GM19351 (cell line): ENCODE measurements around the gene CD163.
"Not testable (repeated sequence)": the region's sequence is repeated elsewhere in the genome, so short reads cannot be mapped to it uniquely, and the experiment has no call there.

Experiments
- ATAC-seq: cut with Tn5 transposase; IDR thresholded peaks from one replicate; pipeline ENCODE4 v1.9.1; 2021; ENCODE audit warnings: mild to moderate bottlenecking, moderate library complexity; ENCODE audit not compliant: unreplicated experiment

Gene CD163

GRCh38 chr12:7503686-7504415 lies at the start of gene CD163:
Gene CD163 (minus strand): TSS chr12:7503777. CDS start chr12:7503690, 87 bp downstream.
- ATAC-seq, result no peak

DNA sequence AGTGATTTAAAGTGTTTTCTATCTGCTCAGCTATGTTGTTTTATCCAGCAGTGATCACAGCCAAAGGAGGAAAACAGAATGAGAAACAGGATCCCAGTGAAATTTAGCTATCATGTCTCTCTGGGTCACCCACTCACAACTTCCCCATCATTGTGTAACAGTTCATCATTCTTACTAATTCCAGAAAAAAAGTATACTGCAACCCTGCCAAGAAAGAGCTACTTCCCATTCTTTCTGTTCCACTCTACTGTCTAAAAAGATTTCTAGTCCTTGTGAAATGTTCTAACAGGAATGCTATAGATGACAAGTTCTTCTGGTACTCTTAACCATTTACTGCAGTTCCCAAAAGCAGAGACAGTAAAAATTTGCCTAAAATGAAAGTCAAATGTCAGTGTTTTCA lies 39.2 kb upstream of the CD163 start:
- no peak for ATAC-seq

DNA sequence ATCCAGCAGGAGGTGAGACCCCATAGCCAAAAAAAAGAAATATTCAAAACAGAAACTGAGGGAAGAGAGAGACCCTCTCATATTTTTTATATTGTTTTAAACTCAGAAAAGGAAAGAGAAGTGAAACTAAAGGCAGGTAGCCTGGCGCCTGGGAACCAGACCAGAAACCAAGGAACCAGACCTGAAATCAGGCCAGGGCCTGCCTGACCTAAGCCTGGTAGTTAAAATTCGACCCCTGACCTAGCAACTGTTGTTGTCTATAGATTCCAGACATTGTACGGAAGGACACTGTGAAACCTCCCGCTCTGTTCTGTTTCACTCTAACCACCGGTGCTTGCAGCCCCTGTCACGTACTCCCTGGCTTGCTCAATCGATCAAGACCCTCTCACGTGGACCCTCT lies 38.5 kb upstream of the CD163 start:
- no peak for ATAC-seq

DNA sequence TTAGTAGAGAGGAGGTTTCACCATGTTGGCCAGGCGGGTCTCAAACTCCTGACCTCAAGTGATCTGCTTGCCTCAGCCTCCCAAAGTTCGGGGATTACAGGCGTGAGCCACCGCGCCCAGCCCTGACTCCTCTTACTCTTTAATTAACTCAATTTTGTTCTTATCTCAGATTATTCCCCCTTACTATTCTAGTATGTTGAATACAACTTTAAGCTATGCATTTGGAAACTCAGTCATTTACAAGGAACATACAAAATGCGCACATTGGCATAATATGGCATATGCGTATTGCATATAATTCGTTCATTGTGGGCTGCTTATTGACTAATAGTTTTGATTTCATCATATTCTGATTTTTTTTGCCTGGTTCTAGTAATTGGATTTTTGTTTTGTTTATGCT lies 10.8 kb upstream of the CD163 start:
- no peak for ATAC-seq

DNA sequence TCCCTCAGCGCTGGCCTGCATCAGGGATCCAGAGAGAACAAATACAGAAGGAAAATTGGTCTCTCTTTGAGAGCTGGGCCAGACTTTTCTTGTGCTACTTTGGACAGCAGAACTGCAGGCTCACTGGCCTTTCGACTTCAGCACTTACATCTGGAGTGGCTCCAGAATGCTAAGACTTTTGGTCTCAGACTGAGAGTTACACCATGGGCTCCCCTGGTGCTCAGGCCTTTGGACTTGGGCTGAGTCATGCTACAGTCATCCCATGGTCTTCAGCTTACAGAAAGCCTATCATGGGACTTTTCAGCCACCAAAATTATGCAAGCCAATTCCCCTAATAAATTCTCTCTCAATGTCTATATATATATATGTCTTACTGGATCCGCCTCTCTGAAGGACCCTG lies 9.0 kb upstream of the CD163 start:
- ATAC-seq, result no peak

- ATAC-seq, result not testable (repeated sequence)
Measured at GRCh38 chr12:7509793-7510470, 6.4 kb upstream of the CD163 start.

DNA sequence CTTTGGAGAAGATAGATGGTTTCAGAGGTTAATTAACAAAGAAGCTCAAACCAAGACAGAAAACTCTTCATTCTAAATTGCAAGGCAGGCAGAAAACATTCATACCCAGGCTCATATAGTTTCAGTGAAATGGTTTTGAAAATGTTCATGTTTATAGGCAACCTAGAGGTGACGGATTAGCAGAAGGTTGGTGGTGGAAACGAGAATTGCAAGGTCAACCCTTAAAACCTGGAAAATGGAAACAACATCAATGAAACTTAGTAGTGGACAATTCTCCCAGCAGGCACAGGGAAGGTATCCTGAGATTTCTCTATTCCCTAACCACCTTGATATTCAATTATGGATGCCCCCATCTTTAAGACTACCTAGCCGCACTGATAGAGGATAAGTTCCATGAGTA lies 965 bp downstream of the CD163 start:
- no peak for ATAC-seq

DNA sequence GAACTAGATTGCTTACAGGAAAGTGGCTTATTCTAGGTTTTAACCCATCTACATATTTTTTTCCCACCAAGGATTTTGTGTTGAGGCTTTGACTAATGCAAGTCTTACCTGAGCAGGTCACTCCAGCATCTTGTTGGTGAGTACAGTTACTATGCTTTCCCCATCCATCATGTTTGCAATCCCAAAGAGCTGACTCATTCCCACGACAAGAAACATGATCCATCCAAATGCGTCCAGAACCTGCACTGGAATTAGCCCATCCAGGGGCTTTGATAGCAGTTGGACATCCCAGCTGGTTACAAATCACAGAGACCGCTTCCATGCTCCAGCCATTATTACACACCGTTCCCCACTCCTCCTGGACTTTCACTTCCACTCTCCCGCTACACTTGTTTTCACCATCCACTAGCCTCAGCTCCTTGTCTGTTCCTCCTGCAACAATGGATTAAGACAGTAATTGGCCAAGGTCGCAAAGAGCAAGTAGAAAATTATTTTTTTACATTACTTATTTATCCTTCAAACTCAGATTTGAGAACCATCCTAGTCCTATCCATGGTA lies 2.5 kb downstream of the CD163 start:
- ATAC-seq, result no peak

DNA sequence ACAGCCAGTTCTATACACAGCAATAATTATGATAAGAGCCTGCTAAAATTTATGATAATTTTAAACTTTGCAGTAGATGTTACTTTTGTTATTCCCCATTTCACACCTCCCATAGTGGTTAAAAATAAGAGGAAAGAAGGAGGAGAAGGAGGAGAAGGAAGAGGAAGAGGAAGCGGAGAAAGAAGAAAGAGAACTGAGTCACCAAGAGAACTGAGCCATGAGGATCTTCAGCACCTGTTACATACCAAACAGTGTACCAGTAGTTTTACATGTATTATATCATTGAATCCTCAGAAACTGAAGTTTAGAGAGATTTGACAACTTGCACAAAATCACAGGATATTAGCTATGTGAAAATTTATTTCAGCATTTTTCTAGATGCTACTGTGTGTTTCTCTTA lies 3.9 kb downstream of the CD163 start:
- no peak for ATAC-seq

DNA sequence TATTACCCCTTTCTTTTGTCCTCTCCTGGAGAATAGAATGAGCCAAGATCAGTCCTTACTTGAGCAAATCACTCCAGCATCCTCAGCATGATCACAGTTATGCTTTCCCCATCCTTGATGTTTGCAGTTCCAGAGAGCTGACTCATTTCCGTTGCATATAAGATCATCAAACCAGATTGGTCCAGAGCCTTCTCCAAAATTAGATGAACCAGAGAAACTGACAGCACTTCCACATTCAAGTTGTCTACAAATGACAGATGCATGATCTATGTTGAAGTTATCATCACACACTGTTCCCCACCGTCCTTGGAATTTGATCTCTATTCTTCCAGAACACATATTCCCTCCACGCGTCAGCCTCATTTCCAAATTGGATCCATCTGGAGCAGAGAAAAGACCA lies 4.8 kb downstream of the CD163 start:
- no peak for ATAC-seq

DNA sequence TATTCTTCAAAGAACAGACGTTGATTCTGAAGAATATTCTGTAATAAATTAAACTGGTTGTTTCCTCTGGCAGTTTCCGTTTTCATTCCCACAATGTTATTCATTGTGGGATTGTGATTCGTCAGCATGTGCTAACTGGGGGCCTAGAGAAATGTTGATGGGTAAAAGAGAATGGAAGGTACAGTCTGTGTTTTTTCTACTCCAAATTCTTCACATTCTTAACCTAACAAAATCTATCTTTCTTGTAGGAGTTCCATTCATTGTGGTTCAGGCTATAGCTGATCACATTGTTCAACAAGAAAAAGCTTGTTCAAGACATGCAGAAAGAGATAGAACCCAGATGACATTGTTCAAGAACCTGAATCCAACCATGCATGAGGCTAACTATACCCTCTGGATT lies 5.9 kb downstream of the CD163 start:
- ATAC-seq, result no peak

- ATAC-seq, result no peak
Measured at GRCh38 chr12:7496451-7496850, 7.1 kb downstream of the CD163 start.

DNA sequence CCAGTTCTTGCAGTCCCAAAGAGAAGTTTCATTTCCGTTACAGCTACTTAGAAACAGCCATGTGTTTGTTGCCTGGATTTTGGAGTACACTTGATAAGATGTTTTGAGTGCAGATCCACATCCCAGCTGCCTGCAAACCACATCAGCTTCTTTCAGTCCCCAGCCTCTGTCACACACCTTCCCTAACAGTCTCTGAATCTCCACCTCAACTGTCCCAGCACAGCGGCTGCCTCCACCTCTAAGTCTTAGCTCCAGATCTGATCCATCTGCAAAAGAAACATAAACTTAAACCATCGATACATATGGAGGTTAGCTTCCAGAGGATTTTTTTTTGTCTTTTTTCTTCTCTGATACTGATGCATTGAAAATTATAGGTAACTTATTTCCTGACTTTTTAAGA lies 8.4 kb downstream of the CD163 start:
- ATAC-seq, result no peak

- no peak for ATAC-seq
Measured at GRCh38 chr12:7493006-7493405, 10.6 kb downstream of the CD163 start.

GRCh38 chr12:7486512-7486911 lies 17.1 kb downstream of the CD163 start:
- no peak for ATAC-seq

DNA sequence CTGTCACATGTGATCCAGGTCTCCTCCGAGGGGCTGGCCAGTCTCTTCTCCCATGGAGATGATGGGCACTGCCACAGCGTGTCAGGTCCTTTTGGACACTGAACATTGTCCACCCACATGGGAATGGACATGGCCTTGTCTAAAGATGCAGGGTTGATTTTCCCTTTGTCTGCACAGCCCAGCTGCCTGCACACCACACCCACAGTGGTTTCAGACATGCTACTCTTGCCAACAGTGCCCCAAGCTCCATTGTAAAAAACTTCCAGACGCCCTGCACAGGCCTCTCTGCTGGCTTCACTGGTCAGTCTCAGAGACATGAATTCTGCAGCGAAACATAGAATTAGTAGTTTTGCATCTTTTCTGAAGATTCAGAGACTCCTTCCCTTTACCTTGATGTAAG lies 18.5 kb downstream of the CD163 start:
- no peak for ATAC-seq

GRCh38 chr12:7483343-7483742 lies 20.2 kb downstream of the CD163 start:
- no peak for ATAC-seq

DNA sequence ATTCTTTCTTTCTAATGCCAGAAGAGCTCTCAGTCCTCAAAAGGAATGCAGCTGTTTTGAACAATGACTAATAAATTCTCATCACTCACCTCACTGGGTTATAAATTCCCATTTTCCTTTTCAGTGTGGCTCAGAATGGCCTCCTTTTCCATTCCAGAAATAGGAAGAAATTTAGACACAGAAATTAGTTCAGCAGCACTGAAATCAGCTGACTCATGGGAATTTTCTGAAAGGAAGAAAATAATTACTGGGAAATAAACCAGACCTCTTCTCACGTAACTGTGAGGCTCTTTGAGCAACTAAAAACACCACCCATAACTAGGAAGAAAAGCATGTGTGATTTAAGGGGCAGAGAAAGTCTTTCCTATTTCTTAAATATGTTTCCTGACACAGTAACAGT lies 23.8 kb downstream of the CD163 start:
- no peak for ATAC-seq

GRCh38 chr12:7472060-7472459 lies 31.5 kb downstream of the CD163 start:
- ATAC-seq, result no peak

GRCh38 chr12:7460375-7461259 lies 43.0 kb downstream of the CD163 start:
- peak; percentile 79 for ATAC-seq

DNA sequence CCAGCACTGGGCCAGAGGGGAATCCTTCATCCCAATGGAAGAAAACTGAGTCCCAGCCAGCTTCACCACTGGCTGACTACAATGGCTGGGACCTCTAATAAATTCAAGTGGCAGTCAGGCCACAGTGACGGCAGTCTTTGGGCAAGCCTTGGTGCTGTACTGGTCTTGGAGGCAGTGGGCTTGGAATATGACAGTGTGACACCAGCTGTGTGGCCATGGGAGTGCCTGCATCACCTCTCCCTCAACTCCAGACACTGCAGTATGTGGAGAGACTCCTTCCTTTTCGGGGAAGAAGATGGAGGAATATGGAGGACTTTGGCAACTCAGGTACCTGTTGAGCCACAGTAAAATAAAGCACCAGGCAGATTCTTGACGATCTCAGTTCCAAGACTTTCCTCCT lies 43.6 kb downstream of the CD163 start:
- ATAC-seq, result no peak
